ENCODE measurements around the gene MAPK13. TPM values are rescaled to one million over a fixed set of nuclear protein-coding genes. Genes with fewer than 3 reads are reported as not detected.

Gene MAPK13
- total and polyA plus RNA-seq, 4 donors = 1.9 to 17.2 (median 3.0) TPM

GRCh38 chr6:36149476-36149875, 19.2 kb downstream of the MAPK13 start:
- no peak for DNase-seq (ENCODE audit: low spot score)
- Histone ChIP-seq H3K9ac (ENCODE audit: low read depth in 1 of 2, low read length in 2 of 2) (no peak overlapping the region), H3K4me3 (ENCODE audit: low read depth in 1 of 3, low read length in 3 of 3) (no peak overlapping the region), H3K4me1 (ENCODE audit: control insufficient read depth in 4 of 4, insufficient read depth in 4 of 4, low read length in 3 of 4) (peaks cover 0 to 1% (median 0%) of the 10 kb centered on the region in 4 donors), H3K9me3 (ENCODE audit: control insufficient read depth in 4 of 4, low read length in 3 of 4) (peaks cover 0 to 2% (median 0%) of the 10 kb centered on the region in 4 donors), H3K27ac (ENCODE audit: low read depth in 1 of 2, low read length in 2 of 2) (no peak overlapping the region), H3K36me3 (ENCODE audit: control insufficient read depth in 4 of 4, insufficient read depth in 3 of 4, low read depth in 1 of 4, low read length in 3 of 4) (no peaks in the 10 kb centered on the region), H3K27me3 (ENCODE audit: control insufficient read depth in 4 of 4, insufficient read depth in 4 of 4, low read length in 3 of 4) (no peaks in the 10 kb centered on the region)
- TF ChIP-seq HNF4G (IDR thresholded peaks at IDR 0.05) (no peak), HNF4A (conservative IDR thresholded peaks at IDR 0.05) (no peak), ZBTB33 (IDR thresholded peaks at IDR 0.05) (no peak)

- H3K36me3 ChIP-seq (ENCODE audit: control insufficient read depth in 4 of 4, insufficient read depth in 3 of 4, low read depth in 1 of 4, low read length in 3 of 4) = no peaks in the 10 kb centered on the region
- peaks cover 0 to 1% (median 0%) of the 10 kb centered on the region in 4 donors for H3K4me1 ChIP-seq (ENCODE audit: control insufficient read depth in 4 of 4, insufficient read depth in 4 of 4, low read length in 3 of 4)
- peaks cover 0 to 2% (median 0%) of the 10 kb centered on the region in 4 donors for H3K9me3 ChIP-seq (ENCODE audit: control insufficient read depth in 4 of 4, low read length in 3 of 4)
- 60% methylated on average over 3 of the region's 3 CpGs for WGBS
- no peak overlapping the region for H3K9ac ChIP-seq (ENCODE audit: low read depth in 1 of 2, low read length in 2 of 2)
- H3K4me3 ChIP-seq (ENCODE audit: low read depth in 1 of 3, low read length in 3 of 3) = no peak overlapping the region
- no peak overlapping the region for H3K27ac ChIP-seq (ENCODE audit: low read depth in 1 of 2, low read length in 2 of 2)
- no peaks in the 10 kb centered on the region for H3K27me3 ChIP-seq (ENCODE audit: control insufficient read depth in 4 of 4, insufficient read depth in 4 of 4, low read length in 3 of 4)
- no peak for TF ChIP-seq SP1 (IDR thresholded peaks at IDR 0.05)
- TF ChIP-seq GABPA (IDR thresholded peaks at IDR 0.05 in 1 of 2, conservative IDR thresholded peaks at IDR 0.05 in 1 of 2) = no peak
- TF ChIP-seq, protein P1, sequence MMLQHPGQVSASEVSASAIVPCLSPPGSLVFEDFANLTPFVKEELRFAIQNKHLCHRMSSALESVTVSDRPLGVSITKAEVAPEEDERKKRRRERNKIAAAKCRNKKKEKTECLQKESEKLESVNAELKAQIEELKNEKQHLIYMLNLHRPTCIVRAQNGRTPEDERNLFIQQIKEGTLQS (IDR thresholded peaks at IDR 0.05) = no peak
- TF ChIP-seq HNF4A (conservative IDR thresholded peaks at IDR 0.05) = no peak
- TF ChIP-seq TAF1 (conservative IDR thresholded peaks at IDR 0.05) = no peak
- DNase-seq (ENCODE audit: low spot score) = no peak
These were observed 20.0 kb downstream of the MAPK13 start for GRCh38 chr6:36150283-36150682.

- Histone ChIP-seq H3K9ac (ENCODE audit: low read depth in 1 of 2, low read length in 2 of 2) (no peak overlapping the region), H3K4me3 (ENCODE audit: low read depth in 1 of 3, low read length in 3 of 3) (no peak overlapping the region), H3K4me1 (ENCODE audit: control insufficient read depth in 4 of 4, insufficient read depth in 4 of 4, low read length in 3 of 4) (peaks cover 0 to 1% (median 0%) of the 10 kb centered on the region in 4 donors), H3K27ac (ENCODE audit: low read depth in 1 of 2, low read length in 2 of 2) (no peak overlapping the region), H3K27me3 (ENCODE audit: control insufficient read depth in 4 of 4, insufficient read depth in 4 of 4, low read length in 3 of 4) (no peaks in the 10 kb centered on the region), H3K36me3 (ENCODE audit: control insufficient read depth in 4 of 4, insufficient read depth in 3 of 4, low read depth in 1 of 4, low read length in 3 of 4) (peaks cover 0 to 4% (median 0%) of the 10 kb centered on the region in 4 donors), H3K9me3 (ENCODE audit: control insufficient read depth in 4 of 4, low read length in 3 of 4) (no peaks in the 10 kb centered on the region)
- TF ChIP-seq HNF4A (conservative IDR thresholded peaks at IDR 0.05) (no peak), GABPA (IDR thresholded peaks at IDR 0.05 in 1 of 2, conservative IDR thresholded peaks at IDR 0.05 in 1 of 2) (no peak), NR2F2 (IDR thresholded peaks at IDR 0.05) (no peak), RAD21 (IDR thresholded peaks at IDR 0.05) (no peak), JUND (IDR thresholded peaks at IDR 0.05) (no peak)
- TF ChIP-seq, protein P1 (IDR thresholded peaks at IDR 0.05) = no peak
- TF ChIP-seq, protein P2, sequence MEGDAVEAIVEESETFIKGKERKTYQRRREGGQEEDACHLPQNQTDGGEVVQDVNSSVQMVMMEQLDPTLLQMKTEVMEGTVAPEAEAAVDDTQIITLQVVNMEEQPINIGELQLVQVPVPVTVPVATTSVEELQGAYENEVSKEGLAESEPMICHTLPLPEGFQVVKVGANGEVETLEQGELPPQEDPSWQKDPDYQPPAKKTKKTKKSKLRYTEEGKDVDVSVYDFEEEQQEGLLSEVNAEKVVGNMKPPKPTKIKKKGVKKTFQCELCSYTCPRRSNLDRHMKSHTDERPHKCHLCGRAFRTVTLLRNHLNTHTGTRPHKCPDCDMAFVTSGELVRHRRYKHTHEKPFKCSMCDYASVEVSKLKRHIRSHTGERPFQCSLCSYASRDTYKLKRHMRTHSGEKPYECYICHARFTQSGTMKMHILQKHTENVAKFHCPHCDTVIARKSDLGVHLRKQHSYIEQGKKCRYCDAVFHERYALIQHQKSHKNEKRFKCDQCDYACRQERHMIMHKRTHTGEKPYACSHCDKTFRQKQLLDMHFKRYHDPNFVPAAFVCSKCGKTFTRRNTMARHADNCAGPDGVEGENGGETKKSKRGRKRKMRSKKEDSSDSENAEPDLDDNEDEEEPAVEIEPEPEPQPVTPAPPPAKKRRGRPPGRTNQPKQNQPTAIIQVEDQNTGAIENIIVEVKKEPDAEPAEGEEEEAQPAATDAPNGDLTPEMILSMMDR (IDR thresholded peaks at IDR 0.05; ENCODE audit: low read depth, low read length, missing input control) = no peak
- WGBS = 94% methylated on average over 2 of the region's 2 CpGs
- no peak for DNase-seq (ENCODE audit: low spot score)
These were observed 24.0 kb downstream of the MAPK13 start for GRCh38 chr6:36154286-36154685.

All from liver (tissue), 9 donors.